T-helper 2 cell (primary cell): ENCODE results near the gene OR56A5.

ENCODE experiments used
- DNase-seq, 5 experiments: peaks; one replicate each; pipeline versions ENCODE4 v3.0.0 to v3.0.0-alpha.2; 2012 to 2022

Gene OR56A5

DNA sequence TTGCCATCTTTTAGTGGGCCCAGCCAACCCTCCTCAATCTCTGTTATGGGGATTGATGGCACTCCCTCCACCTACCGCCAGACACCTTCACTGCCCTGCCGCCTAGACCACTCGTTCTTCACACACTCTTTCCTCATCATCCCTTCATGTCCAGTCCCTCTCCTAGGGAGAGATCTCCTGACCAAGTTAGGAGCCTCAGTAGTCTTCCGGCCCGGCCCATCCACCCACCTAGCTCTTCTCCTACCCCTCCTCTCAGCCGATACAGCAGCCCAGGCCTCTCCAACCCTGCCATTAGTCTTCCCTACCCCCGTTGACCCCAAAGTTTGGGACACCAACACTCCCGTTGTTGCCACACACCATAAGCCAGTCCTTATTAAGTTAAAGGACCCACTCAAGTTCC is 37.2 kb downstream of the OR56A5 start:
- DNase-seq: no peak

GRCh38 chr11:5930614-5931013 is 37.7 kb downstream of the OR56A5 start:
- DNase-seq: no peak

DNA sequence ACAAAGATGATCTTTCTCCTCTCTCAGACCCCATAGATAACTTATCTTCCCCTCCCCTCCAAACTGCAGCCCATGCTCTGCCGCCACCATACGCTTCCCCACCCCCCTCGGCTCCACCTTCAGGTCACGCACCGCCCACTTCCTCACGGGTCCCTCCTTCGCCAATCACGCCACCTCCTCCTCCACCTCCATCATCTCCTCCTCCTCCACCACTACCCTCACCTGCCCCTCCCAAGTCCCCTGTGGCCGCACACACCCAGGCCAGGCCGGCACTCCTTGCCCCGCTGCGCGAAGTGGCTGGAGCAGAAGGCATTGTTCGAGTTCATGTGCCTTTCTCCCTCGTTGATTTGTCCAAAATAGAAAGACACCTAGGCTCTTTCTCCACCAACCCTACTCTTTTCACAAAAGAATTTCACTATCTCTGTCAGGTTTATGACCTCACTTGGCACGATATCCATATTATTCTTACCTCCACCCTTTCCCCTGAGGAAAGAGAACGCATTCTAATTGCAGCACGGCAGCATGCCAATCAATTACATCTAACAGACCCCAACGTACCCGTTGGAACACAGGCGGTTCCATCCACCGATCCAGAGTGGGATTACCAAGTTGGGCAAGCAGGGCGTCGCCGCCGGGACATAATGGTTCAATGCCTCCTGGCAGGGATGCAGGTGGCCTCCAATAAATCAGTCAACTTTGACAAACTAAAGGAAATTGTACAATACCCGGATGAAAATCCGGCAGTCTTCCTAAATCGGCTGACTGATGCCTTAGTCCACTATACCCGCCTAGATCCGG is 38.5 kb downstream of the OR56A5 start:
- DNase-seq: no peak

DNA sequence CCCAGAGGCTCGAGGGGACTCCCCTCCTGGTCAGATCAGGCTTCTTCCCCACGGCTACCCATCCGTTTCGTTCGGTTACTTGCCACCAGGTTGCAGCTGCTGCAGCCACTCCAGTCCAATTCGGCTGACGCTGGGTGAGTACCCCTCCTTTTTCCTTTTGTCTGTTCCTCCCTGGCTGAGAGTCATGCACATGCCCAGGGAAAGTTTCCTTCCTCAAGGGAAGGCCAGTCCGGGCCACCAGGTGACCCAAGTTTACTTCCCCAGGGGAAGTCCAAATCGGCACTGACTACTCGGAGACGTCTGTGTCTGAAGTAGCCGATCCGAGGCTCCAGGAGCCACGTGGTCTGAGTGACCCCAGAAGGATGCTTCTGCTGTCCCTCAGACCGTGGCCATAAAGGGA is 39.5 kb downstream of the OR56A5 start:
- no peak for DNase-seq

DNA sequence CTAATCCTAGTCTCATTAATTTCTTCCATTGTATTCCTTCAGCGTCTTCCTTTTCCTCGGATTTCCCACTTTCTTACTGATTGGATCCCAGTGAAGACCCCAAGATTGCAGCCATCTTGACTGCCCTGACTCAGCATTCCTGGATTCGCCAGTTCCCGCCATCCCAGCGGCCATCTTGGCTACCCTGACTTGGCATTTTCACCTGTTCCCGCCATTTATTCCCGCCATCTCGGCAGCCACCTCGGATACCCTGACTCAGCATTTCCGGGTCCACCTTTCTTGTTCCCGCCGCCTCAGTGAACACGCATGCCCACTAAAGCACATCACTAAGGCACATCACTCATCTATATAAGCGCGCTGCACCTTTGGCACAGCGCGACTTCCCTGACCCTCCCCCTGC is 40.0 kb downstream of the OR56A5 start:
- no peak for DNase-seq

DNA sequence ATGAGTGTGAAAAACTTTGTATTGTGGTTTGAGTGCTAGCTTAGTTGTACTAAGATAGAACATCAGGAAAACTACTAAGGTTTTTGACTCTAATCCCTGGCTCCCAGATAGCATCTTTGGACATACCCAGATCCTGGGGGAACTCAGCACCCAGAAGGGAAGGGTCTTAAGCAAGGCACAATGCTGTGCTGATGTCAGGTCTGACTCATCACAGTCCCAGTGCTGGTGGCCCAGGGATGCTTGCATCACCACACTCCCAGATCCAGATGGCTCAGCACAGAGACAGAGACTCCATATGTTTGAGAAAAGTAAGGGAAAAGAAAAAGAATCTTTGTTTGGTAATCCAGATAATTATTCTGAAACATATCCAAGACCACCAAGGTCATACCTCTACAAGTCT is 44.5 kb downstream of the OR56A5 start:
- DNase-seq: no peak

DNA sequence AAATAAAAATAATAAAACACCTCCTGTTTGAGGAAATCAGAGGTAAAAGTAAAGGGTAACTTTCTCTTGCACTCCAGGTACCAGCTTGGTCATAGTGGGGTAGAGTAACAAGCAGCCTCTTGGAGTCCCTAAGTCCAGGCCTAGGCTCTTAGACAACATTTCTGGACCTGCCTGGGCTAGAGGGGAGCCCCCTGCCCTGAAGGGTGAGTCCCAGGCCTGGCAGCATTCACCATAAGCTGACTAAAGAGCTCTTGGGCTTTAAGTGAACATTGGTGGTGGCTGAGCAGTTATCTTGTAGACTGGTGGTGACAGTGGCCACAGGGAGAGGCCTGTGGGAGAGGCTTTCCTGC is 44.9 kb downstream of the OR56A5 start:
- DNase-seq: no peak

GRCh38 chr11:5922749-5923426 is 45.4 kb downstream of the OR56A5 start:
- peak in 1 of 5 experiments; percentile 8 for DNase-seq
